T-helper 1 cell treated with Interleukin-12 subunit alpha and Interleukin-12 subunit beta and Interleukin-4 antibody, amounts not matched to agents 30 ng/mL and 1 ng/mL, for 36 hours (primary cell): ENCODE results near the gene TMEM52. TPM values are rescaled to one million over a fixed set of nuclear protein-coding genes. Genes with fewer than 3 reads are reported as not detected.

Source experiments
- intact Hi-C: fragments of 100-400 bp; cut with micrococcal nuclease; formaldehyde crosslinking; loops from one replicate; pipeline ENCODE4 v1.15.1; 2024
- total RNA-seq: library from RNA; stranded (reverse); gene quantifications from 2 replicates; pipeline ENCODE4 v1.2.3, GENCODE V29; 2022

Gene TMEM52
- total RNA-seq, 1 donor from 2014 or later: not detected

DNA sequence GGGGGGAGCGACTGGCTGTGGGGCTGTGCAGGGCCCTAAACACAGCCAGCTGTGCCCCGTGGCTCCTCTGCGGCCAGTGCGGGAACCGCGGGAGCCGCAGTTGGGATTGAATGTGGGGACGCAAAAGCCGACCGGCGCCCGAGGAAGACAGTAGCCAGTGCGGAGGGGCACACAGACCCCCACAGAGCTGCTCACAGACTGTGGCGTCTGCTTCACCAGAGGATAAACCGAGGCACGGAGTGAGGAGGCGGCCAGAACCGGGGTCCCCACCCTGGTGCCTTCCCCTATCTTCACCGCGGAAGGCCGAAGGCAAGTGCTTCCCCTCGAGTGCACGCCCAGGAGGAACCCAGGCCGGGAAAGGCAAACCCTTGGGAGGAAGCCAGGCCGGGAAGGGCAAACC, 8.7 kb upstream of the TMEM52 start:
- intact Hi-C loops: no loop called here

DNA sequence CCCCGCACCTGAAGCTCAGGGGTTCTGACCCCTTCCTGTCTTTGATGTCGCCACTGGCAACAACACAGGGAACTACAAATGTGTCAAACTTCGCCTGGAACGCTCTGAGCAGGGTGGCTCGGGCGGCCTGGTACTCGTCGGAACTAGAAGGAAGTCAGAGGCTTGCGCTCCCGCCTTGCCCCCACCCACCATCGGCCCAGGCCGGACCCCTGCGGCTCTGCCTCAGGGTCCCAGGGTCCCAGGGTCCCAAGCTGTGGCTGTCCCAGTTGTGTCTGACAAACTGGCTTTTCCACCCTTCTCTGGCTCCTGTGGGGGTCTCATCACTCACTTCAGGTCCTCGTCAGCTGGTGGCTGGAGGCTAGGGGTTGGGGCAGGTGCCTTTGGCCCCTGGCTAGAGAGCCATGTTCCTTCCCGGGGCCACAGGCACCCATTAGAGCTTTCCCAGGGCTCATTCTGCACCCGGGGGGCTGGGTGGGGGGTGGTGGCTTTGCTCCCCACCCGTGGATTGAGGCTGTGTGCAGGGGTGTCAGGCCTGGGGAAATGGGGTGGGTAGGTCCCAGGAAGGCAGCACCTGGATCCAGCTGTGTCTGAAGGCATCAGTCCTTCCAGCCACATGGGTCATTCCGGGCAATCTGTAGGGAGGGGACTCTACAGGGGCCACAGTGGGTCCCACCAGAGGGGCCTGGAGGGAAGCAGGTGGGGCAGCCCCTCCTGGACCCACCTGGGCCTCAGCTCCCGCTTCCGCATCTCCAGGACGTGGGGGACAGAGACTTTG, 8.0 kb upstream of the TMEM52 start:
- intact Hi-C loops: no loop called here

DNA sequence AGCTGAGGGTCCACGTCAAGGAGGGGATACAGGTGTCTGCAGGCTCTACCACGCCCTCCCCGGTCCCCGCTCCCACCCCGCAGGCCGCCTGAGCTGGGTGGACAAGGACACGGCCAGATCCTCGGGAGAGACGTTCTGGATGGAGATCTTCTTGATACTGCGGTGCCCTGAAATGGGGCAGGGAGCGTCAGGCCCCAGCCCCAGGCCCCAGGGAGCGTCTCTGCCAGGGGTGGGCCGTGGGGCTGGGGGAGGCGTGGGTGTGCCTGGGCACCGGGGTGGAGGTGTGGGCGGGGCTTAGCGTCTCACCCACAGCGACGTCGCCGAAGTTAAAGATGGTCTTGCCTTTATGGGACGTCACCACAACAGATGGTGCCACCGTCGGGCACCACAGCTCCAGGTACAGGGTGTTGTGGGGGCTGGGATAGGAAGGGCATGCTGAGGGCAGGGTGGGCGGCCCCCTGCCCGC, 7.3 kb upstream of the TMEM52 start:
- intact Hi-C loops: no loop called here

DNA sequence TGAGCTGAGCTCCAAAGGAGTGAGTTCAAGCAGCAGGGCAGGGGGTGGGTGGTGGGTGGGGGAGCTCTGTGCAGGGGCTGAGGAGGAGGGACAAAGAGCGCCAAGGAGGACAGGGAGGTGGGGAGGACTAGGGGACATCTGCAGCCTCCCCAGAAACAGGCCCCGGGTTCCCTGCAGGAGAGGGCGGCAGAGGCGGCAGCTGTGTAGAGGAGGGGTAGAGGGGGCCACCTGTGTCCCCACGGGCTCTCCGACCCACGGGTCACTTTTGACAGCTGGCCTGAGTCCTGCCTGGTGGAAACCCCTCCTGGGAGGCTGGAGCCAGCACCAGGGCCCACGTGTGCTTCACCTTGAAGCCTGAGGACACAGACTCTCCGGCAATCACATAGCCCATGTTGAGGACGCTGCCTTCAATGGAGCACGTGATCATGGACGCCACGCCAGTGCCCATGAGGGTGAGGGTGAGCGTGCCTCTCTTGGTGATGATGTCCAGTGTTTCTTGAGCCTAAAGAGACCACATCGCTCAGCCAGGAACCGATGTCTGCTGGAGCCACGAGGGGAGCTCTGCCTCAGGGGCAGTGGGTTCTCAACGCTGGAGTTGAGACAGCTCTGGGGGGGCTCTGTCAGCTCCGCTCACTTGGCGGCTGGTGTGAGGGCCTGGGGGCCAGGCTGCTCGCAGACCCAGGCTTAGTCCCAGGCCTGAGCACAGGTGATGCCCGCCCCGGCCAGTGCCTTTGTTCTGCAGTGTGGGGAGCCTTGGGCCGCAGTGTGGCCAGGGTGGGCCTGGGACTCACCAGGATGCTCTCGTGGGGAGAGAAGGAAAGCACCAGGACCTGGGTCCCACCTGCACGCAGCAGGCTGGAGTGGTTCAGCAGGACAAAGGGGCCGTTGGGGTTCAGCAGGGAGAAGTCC, 6.6 kb upstream of the TMEM52 start:
- intact Hi-C loops: no loop called here

DNA sequence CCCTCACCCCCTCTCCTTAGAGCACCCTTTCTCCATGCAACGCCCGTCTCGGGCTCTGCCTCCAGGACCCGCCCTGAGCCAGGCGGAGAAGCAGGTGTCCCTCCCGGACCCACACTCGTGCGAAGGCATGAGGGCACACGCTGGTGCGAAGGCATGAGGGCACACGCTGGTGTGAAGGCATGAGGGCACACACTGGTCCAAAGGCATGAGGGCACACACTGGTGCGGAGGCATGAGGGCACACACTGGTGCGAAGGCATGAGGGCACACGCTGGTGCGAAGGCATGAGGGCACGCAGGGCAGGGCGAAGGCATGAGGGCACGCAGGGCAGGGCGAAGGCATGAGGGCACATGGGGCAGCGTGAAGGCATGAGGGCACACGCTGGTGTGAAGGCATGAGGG, 5.8 kb upstream of the TMEM52 start:
- intact Hi-C loops: no loop called here

DNA sequence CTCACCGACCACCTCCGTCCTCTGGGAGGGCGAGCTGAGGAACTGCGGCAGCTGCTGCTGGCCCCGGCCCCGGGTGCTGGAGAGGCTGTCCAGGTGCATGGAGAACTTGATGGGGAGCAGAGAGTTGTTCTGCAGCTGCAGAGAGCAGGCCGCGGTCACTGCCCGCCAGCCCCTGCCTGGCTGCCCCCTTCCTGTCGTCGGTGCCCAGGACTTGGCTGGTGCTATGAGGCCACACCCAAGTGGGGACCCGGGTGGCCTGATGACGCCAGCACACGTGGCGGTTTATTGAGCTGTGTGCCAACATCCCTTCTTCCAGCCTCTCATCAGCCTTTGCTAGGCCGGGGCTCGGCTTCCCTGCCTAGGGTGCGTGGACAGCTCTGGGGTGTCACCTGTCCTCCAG, 5.3 kb upstream of the TMEM52 start:
- intact Hi-C loops: no loop called here

DNA sequence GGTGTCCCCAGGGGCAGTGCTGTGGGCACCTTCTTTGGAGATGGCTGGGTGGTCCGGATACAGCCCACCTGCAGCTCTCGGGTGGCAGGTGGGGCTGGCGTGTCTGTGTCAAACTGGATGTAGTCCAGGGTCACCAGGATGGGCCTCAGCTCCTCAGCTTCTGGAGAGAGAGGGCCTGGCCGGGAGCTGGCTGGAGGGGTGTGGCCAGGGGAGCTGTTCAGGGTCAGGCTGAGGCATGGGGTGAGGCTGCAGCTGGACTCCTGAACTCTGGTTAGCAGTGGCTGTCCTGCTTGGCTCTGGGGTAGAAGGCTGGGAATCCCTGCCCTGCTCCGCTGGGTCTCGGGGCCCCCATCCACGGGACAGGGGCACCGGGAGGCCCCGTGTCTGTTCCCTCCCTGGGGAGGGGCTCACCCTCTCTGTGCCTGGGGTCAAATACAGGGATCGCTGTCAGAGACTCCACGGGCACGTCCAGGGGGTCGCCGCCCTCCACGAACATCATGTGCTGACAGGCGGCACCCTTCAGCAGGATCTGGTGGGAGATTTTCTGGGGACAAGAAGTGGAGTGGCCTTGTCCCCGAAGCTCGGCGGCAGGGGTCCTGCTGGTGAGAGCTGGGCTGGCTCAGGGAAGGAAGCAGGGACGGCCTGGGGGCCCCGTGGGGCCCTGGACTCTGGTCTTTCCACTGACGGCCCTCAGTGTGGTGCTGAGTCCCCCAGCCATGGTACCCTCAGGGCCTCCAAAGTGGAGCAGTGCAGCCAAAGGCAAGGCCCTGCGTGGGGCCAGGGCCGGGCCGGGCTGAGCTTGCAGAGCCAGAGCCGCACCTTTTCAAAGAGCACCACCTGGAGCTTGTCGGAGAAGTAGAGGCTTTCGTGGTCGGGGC, 4.1 kb upstream of the TMEM52 start:
- intact Hi-C loops: no loop called here

DNA sequence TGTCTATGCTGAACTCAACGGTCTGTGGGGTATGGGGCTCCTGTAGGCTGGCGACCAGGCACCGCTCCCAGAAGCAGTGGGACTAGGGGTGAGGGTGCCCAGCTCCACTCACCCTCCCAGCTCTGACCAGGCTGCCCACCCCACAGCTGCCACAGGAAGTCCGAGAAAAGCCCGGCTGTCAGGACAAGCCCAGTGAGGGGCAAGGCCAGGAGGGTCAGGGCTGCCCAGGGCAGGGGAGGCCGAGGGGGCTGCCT, 3.5 kb upstream of the TMEM52 start:
- intact Hi-C loops: no loop called here

DNA sequence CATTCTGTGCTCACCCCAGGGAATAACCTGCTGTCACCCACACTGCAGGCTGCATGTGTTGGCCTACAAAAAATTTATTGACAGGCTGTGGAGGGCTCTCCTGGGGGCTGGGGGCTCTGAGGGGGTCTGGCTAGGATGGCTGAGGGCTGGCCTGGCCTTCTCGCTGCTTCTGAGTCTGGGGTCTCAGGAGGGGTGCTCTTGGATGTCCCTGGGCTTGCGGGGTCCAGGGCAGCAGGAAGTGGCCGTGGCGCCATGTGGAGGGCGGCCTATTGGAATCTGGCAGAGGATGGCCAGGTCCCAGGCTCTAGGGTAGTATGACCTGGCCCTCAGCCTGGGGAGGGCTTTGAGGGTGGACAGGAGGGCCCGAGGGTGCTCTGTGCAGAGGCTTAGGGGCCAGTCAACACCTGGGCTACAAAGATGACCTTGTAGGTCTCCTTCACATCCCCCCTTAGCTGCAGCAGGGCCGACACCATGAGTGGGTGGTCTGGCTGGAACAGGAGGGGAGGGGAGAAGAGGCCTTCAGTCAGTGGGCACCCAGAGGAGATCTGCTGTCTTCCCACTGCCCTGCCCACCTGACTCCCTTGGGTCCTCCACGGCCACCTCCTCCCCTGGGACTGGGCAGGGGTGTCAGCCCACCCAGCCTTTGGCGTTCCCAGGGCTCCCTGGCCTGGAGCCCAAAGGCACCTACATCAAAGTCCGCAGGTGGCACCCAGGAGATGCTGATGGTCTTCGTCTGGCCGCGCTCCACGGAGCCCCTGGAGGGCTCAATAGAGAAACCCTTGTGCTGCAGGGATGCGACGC, 3.0 kb upstream of the TMEM52 start:
- intact Hi-C loops: no loop called here

DNA sequence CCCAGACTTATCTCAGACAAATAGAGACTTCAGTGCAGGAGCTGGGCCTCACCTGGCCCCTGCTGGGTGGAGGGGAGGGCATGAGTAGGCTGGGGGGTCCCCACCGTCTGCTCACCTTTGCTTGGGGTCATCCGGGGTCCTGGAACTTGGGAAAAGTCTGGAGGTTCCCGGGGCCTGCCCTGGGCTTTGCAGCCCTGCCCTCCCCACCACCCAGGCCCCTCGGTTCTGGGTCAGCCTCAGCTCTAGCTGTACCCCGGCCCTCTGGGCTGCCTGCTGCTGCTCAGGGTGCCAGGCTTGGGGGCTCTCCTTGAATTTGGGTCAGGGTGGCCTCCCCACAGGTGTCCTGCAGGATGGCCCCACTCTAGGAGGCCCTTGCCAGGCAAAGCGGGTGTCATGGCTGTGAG, 2.4 kb upstream of the TMEM52 start:
- intact Hi-C loops: no loop called here

DNA sequence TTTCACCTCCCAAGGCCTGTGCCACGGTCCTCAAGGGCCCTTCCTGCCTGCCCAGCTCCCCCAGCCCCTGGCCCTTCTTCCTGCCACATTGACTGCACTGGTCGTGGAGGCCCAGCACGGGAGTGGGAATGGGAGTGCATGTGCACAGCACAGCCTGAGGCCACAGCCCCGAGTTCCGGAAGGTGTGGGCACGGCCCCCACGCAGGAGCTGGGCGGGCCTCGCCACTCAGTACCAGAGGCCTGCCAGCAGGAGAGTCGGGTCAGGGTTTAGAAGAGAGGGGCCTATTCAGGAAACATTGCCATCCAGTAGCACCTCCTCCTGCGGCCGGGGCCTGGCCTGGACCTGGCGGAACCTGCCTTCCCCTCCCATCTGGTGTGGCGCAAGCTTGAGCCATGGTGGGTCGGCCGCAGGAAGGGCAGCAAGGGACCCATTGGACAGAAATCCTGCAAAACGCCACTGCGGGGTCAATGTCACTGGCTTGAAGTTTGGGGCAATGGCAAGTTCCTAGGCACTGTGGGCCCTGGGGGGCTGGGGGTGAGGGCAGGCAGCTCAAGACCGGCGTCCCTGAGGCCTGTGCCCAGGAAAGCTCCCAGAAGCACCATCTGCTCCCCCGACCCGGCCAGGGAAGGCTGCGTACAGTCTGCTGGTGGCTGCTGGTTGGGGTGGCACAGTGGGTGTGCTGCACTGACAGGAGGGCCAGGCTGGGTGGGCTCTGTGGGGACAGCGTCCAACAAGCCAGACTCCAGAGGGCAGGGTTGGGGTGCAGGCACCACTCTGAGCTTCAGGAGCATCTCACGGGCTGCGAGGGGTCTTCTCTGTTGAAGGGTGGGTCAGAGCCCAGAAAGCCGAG, 1.8 kb upstream of the TMEM52 start:
- intact Hi-C loops: no loop called here

DNA sequence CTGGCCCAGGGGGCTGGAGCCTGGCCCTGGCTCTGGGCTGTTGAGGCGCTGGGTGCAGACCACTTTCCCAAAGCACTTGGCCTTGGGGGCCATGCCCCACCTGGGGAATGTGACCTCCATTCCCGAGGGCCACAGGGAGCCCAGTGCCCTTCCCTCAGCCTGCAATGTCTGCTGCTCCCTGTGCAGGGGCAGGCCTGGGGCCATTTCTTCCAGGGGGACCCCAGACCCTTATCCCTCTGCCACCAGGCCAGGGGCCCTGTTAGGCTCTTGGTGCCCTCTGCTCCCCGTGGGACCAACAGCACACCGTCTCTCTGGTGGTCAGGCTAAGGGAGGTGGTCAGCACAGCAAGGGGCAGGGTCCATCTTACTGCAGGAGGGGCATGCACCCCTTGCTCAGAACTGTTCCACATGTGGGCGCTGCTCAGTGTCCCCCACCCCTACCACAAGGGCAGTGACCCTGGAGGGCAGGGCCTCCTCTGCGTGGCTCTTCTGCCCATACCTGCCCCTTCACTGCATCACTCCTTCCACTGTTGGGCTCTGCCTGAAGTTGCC, 1.1 kb upstream of the TMEM52 start:
- intact Hi-C loops: no loop called here

DNA sequence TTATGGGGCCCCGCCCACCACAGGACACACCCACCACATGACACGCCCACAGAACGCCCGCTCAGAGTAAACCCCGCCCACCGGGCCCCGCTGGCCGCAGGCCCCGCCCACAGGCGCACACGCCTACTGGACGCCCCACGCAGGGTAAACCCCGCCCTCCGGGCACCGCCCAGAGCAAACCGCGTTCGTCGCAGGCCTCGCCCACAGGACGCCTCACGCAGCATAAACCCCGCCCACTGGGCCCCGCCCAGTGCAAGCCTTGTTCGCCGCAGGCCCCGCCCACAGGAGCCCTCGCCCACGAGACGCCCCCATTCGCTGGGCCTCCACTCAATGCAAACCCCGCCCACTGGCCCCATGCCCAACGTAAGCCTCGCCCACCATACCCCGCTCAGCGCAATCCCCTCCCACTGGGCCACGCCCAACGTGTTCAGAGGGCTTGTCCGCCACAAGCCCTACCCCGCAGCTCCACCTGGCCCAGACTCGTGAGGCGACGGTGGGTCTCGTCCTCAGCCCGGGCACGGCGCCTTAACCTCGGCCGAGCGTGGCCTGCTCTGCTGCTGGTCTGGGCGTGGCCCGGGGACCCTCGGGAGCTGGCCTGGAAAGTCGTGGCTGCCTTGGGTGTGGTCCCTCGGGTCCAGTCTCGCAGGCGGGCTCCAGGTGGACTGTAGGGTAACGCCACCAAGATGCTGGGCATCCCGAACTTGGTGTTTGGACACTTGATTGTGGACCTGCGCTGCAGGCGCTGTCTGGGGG, 401 bp upstream of the TMEM52 start:
- intact Hi-C loops: loop anchor here (1.0 to 10.0 kb wide), 12 partner anchors 10 to 1983 kb away; partner anchors contain the start of genes ATAD3A, C1orf174, GNB1 and PANK4

DNA sequence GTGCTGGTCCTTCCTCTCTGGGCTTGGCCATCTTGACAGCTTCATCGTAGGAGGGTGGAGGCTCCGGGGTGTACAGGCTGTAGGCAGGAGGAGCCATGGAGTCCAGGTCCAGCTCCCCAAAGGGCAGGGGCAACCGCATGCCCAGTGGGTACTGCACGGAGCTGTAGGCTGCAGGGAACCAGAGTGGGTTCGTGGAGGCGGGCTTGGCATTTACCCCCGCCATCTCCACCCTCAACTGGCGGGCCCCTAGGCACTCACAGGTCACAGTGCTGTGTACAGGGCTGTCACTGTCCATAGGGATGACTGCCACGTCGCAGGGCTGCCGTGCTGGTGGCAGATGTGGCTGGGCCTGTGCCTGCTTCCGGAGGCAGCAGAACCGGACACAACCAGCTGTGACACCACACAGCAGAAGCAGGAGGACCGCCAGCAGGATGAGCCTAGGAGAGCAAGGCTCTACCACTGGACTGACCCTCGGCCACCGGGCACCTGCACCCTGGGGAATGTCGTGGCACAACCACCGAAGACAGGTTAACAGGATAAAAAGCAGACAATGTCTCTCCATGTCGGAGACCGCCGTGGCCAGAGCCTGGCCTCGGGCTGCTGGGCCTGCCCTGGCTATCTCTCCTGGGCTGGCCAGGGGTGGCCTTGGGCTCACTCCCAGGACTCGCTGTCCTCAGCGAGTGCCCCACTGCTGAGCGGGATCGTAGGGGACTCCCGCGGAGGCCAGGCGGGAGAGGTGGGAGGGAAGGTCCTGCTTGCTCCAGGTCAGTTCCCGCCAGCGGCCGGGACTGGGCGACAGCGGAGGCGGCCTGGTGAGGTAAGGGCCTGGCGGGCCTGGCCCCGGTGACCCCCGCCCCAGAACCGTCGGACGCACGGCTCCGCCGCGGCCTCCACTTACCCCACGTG, 831 bp downstream of the TMEM52 start:
- intact Hi-C loops: loop anchor here (2.0 to 10.0 kb wide), 5 partner anchors 377 to 1984 kb away; partner anchors contain the start of genes ATAD3A and C1orf174

DNA sequence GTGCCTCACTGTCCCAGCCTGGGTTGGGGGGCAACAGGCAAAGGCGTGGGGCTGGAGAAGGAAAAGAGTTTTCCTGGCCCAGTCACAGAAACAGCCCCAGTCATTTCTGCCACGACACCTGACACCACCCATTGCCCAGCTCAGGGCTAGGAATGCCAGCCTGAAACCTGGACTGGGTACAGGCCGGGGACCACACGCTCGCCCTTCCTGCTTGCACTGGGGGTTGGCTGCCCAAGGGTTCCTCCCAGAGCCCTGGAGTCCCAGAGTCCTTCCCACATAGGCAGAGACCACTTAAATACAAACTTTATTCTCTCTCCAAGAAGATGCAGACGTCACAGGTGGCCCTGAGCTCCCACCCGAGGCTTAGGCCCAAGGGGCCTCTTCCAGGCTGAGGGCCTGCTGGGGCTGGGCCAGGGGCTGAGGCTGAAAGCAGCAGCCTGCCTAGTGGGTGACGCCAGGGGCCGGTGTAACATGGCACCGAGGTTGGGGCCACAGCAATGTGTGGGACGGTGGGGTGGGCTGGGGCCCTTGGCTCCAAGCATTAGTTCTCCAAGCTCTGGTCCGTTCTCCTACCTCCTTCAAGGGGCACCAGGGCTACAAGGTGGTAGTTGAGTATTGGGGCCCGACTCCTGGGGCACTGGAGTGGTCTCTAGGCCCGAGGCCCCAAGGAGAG, 1.6 kb downstream of the TMEM52 start:
- intact Hi-C loops: loop anchor here (5.0 to 10.0 kb wide), 4 partner anchors 377 to 1985 kb away; partner anchors contain the start of genes ATAD3A and C1orf174

DNA sequence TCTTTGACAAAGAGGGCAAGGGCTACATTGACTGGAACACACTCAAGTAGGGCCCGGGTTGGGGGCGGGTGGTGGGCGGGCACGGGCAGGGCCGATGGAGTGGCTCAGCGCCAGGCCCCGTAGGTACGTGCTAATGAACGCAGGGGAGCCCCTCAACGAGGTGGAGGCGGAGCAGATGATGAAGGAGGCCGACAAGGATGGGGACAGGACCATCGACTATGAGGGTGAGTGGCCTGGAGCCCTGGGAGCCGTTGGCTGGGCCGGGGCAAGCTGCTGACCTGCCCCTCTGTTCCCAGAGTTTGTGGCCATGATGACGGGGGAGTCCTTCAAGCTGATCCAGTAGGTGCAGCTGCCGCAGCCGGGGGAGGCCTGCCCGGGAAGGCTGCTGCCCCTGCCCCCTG, 2.2 kb downstream of the TMEM52 start:
- intact Hi-C loops: loop anchor here (5.0 to 10.0 kb wide), 4 partner anchors 378 to 1985 kb away; partner anchors contain the start of genes ATAD3A and C1orf174
